HG02885 (cell line): Measurements from ENCODE around the gene PDZRN4.
"Not testable (repeated sequence)": the region's sequence is repeated elsewhere in the genome, so short reads cannot be mapped to it uniquely, and the experiment has no call there.

ENCODE experiments used
- ATAC-seq: cut with Tn5 transposase; IDR thresholded peaks from one replicate; pipeline ENCODE4 v1.9.1; 2021; ENCODE audit warnings: mild to moderate bottlenecking; ENCODE audit not compliant: unreplicated experiment, poor library complexity

Gene PDZRN4

DNA sequence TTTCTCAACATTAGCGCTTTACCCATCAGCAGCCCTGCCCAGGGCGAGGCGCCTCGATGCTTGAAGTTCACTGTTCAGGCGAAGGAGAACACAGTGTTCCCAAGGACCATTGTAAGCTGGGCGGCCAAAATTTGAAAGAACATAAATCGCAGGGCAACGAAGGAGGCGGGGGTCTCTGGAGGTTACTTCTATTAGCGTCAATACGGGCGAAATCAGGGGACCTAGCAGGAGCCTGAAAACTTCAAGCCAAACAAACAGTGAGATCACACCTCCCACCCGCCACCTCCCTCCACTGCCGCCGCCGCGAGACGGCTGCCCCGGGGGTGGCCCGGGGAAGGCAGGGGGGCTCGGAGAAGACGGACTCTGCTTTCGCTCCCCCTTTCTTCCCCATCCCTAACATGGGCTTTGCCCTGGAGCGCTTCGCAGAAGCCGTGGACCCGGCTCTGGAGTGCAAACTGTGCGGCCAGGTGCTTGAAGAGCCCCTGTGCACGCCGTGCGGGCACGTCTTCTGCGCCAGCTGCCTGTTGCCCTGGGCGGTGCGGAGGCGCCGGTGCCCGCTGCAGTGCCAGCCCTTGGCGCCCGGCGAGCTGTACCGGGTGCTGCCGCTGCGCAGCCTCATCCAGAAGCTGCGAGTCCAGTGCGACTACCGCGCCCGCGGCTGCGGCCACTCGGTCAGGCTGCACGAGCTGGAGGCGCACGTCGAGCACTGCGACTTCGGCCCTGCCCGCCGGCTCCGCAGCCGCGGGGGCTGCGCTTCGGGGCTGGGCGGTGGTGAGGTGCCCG, at the start of gene PDZRN4:
Gene PDZRN4, plus strand, starts transcription at position 263 of the 783 bp plus-strand sequence.
- no peak for ATAC-seq

DNA sequence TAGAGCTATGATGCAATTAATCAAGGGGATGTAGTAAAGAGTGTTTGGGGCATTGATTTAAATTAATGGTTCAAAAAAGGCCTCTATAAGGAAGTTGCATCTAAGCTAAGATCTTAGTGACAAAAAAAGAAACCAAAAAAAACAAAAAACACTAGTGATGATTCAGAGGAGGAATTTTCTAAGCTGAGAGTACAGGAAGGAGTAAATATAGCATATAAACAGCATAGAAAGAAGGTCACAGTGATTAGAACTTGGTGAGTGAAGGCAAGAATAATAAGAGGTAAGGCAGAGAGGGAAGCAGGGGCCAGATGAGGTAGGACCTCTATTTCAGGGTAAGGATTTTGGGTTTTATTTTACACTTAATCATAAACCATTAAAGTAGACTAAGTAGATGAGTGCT, 48.0 kb upstream of the PDZRN4 start:
- peak; percentile 55 for ATAC-seq

DNA sequence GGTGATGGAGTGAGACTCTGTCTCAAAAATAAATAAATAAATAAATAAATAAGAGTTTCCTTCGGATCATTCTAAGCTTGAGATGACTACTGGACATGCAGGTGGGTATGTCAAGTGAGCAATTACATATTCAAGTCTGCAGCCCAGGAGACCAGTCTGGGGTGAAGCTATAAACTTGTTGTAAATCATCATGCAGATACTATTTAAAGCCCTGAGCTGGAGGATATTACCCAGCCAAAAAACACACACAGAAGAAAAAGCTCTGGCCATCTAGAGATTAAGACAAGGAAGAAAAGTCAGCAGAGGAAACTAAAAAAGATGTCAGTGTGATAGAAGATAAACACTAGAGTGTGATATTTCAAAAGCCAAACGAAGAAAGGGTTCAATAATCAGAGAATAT, 47.0 kb upstream of the PDZRN4 start:
- ATAC-seq: no peak

- no peak for ATAC-seq
Measured at GRCh38 chr12:41142376-41142775, 45.7 kb upstream of the PDZRN4 start.

DNA sequence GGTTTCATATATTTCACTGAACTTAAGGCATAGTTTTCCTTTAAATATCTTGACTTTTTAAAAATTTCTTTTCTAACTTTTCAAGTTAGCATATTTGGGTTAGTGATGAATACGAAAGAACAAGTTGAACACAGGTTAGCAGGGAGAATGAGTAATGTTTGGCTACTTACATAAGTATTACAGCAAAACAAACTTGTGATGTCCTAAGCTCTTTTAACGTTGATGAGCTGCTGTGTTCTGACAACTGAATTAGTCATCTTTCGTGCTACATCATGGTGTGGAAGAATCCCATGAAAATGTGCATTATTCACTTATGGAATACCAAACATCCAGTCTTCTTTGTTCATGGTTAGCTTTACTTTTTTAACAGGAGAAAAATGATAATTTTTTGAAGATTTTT, 36.3 kb upstream of the PDZRN4 start:
- ATAC-seq: no peak

DNA sequence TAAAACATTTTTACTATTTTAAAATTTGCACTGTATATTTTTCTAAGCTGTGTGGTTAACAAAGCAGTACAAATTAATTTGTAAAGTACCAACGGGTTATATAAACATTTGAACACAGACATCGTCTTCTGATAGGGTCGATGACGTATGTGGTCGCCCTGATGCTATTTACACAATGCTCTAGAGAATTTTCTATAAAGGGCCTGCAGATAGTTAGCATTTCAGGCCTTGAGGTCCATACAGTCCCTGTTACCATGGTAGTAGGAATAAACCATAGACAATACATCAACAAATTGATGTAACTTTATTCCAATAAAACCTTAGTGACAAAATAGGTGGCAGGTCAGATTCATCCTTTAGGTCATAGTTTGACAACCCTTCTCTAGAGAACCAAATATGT, 25.7 kb upstream of the PDZRN4 start:
- ATAC-seq: no peak

GRCh38 chr12:41167701-41168100, 20.4 kb upstream of the PDZRN4 start:
- ATAC-seq: no peak

- no peak for ATAC-seq
Measured at GRCh38 chr12:41174602-41175001, 13.5 kb upstream of the PDZRN4 start.

DNA sequence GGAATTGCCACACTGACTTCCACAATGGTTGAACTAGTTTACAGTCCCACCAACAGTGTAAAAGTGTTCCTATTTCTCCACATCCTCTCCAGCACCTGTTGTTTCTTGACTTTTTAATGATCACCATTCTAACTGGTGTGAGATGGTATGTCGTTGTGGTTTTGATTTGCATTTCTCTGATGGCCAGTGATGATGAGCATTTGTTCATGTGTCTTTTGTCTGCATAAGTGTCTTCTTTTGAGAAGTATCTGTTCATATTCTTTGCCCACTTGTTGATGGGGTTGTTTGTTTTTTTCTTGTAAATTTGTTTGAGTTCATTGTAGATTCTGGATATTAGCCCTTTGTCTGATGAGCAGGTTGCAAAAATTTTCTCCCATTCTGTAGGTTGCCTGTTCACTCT, 8.6 kb upstream of the PDZRN4 start:
- ATAC-seq: not testable (repeated sequence)

- ATAC-seq: no peak
Measured at GRCh38 chr12:41184864-41185263, 3.3 kb upstream of the PDZRN4 start.

- no peak for ATAC-seq
Measured at GRCh38 chr12:41186026-41186425, 2.1 kb upstream of the PDZRN4 start.

GRCh38 chr12:41188841-41189394, 798 bp downstream of the PDZRN4 start:
- no peak for ATAC-seq

DNA sequence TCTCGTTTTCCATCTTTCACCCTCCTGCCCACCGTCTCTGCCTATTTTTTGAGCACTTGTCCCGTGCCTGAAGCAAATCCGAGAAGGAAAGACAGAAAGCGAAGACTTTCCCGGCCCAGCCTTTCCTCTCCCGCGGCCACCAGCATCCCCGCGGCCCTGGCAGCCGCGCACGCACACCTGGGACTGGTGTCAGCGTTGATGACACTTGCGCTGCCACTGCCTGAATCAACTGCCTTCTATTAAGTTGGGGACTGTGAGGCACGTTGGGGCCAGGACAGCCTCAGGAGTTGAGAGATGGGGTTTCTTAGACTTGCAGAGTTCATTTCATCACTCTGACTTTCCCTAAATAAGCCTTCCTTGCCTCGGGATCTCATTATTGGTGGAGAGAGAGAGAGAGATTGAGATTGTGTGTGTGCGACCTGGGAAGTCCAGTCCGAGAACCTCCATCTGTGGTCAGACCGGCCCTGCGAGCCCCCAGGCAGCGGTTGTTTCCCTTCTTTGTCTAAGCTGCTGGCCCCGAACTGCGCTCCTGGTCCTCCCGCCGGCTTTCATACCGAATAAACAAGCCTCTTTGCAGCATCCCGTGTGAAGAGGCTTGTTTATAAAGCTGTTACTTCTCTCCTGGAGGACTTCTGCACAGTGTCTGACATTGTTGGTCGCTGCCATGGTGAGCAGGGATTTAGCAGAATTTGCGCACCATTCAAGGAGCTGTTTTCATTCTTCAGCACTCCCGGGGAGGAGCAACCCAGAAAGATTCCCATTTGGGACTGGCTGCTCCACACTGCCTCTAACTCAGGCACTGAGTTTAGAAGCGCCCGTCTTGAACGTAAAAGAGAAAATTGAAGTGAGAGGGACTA, 1.5 kb downstream of the PDZRN4 start:
- no peak for ATAC-seq

DNA sequence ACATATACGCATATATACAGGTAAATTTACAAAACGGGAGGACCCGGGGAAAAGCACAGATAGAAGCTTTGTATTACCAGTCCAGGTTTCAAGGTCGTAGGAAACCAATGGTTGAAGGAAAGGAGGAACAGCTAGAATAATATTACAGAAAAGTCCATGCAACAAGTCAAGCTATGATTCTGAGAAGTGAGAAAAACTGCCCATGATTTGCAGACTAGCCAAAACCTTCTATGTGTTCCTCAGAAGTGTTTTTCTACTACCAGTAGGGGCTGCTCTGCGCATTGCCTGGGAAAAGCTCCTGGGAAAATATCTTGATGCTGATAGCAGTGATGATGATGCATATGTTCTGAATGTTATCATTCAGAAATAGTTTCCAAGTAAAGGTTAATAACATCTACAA, 2.2 kb downstream of the PDZRN4 start:
- ATAC-seq: no peak

DNA sequence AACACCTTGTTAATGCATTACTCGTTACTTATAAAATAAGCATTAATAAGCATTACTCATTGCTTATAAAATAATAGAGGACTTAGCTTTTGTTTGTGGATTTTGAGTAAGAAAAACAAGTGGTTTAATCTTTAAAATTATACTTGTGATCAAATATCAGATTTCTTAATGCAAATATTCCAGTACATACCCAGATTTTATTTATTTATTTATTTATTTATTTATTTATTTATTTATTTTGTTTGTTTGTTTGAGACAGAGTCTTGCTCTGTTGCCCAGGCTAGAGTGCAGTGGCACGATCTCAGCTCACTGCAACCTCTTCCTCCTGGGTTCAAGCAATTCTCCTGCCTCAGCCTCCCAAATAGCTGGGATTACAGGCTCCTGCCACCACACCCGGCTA, 3.4 kb downstream of the PDZRN4 start:
- ATAC-seq: not testable (repeated sequence)

- no peak for ATAC-seq
Measured at GRCh38 chr12:41193311-41193710, 5.2 kb downstream of the PDZRN4 start.

DNA sequence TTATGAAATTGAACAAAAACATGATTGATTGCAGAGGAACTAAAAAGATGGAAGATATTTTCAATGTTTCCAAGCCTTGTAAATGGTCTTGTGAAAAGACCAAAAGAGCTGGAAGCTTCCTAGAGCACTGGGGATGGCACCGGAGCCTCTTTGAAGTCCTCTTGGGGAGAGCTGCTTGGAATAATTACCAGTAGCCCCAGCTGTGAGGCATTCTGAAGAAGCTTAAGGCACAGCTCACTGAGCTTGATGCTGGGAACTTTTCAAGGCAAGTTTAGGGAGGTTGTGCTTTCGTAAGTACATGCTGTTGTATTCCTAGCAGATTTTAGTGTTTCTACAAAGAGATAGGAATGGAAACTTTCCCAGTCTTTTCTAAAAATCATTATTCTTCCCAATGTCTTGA, 13.9 kb downstream of the PDZRN4 start:
- no peak for ATAC-seq

GRCh38 chr12:41205070-41205709, 17.1 kb downstream of the PDZRN4 start:
- no peak for ATAC-seq

- ATAC-seq: no peak
Measured at GRCh38 chr12:41206298-41206697, 18.2 kb downstream of the PDZRN4 start.

DNA sequence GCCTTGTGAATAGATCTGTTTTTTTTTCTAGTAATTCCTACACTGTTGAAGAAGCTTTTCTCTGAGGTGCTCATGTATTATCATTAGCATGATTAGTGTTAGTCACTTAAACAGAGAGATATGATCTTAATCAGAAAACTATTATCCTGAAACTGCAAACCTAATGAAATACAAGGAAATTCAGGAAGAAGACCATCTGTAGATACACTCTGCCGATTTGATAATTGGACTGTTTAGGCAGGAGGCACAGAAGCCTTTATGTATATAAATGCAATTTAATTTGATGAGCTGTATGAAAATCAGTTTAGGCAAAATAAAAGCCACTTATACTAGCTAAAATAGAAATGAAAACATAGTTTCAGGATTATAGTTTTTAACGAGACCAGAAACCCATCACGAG, 23.3 kb downstream of the PDZRN4 start:
- ATAC-seq: no peak

GRCh38 chr12:41212625-41213024, 24.5 kb downstream of the PDZRN4 start:
- no peak for ATAC-seq
